NB4 (cell line): ENCODE data around the gene SYNE3.

Source experiments
- POLR2A ChIP-seq: IDR thresholded peaks from 2 replicates; pipeline ENCODE4 v1.6.1; 2011; ENCODE audit warnings: mild to moderate bottlenecking; ENCODE audit not compliant: insufficient read length; ENCODE audit errors: extremely low read depth
- TF ChIP-seq, protein P1 (sequence below): IDR thresholded peaks from one replicate; pipeline ENCODE4 v1.5.1; 2012; ENCODE audit warnings: low read depth, low read length

- TF ChIP-seq, protein P1, sequence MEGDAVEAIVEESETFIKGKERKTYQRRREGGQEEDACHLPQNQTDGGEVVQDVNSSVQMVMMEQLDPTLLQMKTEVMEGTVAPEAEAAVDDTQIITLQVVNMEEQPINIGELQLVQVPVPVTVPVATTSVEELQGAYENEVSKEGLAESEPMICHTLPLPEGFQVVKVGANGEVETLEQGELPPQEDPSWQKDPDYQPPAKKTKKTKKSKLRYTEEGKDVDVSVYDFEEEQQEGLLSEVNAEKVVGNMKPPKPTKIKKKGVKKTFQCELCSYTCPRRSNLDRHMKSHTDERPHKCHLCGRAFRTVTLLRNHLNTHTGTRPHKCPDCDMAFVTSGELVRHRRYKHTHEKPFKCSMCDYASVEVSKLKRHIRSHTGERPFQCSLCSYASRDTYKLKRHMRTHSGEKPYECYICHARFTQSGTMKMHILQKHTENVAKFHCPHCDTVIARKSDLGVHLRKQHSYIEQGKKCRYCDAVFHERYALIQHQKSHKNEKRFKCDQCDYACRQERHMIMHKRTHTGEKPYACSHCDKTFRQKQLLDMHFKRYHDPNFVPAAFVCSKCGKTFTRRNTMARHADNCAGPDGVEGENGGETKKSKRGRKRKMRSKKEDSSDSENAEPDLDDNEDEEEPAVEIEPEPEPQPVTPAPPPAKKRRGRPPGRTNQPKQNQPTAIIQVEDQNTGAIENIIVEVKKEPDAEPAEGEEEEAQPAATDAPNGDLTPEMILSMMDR = no peak
- TF ChIP-seq POLR2A = no peak
These were observed 3.9 kb upstream of the SYNE3 start for GRCh38 chr14:95520346-95520745.
